ENCODE data around the gene MEX3A.
"Not testable (repeated sequence)": the region's sequence is repeated elsewhere in the genome, so short reads cannot be mapped to it uniquely, and the experiment has no call there.

DNA sequence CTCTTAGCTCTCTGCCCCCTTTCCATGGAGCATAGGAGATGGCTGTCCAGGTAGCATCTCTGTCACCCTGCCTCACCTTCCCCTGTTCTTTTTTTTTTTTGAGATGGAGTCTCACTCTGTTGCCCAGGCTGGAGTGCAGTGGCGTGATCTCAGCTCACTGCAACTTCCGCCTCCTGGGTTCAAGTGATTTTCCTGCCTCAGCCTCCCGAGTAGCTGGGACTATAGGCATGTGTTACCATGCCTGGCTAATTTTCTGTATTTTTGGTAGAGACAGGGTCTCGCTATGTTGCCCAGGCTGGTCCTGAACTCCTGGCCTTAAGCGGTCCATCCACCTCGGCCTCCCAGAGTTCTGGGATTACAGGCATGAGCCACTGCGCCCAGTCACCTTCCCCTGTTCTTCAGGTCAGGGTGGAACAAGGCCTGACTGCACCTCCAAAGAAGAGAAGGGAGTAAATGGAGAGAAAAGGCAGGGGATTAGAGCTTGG lies 10.9 kb downstream of the MEX3A start:
- TF ChIP-seq, protein P1, sequence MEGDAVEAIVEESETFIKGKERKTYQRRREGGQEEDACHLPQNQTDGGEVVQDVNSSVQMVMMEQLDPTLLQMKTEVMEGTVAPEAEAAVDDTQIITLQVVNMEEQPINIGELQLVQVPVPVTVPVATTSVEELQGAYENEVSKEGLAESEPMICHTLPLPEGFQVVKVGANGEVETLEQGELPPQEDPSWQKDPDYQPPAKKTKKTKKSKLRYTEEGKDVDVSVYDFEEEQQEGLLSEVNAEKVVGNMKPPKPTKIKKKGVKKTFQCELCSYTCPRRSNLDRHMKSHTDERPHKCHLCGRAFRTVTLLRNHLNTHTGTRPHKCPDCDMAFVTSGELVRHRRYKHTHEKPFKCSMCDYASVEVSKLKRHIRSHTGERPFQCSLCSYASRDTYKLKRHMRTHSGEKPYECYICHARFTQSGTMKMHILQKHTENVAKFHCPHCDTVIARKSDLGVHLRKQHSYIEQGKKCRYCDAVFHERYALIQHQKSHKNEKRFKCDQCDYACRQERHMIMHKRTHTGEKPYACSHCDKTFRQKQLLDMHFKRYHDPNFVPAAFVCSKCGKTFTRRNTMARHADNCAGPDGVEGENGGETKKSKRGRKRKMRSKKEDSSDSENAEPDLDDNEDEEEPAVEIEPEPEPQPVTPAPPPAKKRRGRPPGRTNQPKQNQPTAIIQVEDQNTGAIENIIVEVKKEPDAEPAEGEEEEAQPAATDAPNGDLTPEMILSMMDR (IDR thresholded peaks at IDR 0.05) = not testable (repeated sequence)
- not testable (repeated sequence) for TF ChIP-seq EZH2, EZH2phosphoT487 (IDR thresholded peaks at IDR 0.05)
